C4-2B (cell line): ENCODE measurements around the gene EFCAB6.

ENCODE experiments used
- H3K27ac ChIP-seq: fragments of 450-650 bp; 2 replicates; pipeline ENCODE4 v1.5.1; 2017
- CTCF ChIP-seq: fragments of 450-650 bp; conservative IDR thresholded peaks from 2 replicates; pipeline ENCODE4 v1.5.1; 2017; ENCODE audit warnings: mild to moderate bottlenecking
- ZFX ChIP-seq: fragments of 450-650 bp; IDR thresholded peaks from 2 replicates; pipeline ENCODE4 v1.6.1; 2017

The EFCAB6 gene

DNA sequence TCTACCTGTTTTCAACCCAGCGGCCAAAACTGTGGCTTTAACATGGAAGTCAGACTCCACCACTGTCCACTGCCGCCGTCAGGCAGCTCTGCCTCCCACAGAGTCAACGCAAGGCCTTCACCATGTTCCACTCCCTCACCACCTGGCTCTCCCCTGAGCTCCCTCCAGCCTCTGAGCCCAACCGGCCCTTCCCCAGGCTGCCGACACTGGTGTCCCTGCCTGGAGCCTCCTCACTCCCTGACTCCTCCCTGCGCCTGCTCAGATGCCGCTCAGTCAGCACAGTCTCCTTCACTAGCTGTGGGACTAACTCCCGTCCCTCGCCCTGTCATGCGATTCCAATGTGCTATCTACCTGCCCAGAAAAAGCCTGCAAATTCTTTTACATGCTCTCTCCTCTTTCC is 33.9 kb upstream of the EFCAB6 start:
- H3K27ac ChIP-seq = no peak overlapping the region
- TF ChIP-seq CTCF (no peak), ZFX (no peak)

DNA sequence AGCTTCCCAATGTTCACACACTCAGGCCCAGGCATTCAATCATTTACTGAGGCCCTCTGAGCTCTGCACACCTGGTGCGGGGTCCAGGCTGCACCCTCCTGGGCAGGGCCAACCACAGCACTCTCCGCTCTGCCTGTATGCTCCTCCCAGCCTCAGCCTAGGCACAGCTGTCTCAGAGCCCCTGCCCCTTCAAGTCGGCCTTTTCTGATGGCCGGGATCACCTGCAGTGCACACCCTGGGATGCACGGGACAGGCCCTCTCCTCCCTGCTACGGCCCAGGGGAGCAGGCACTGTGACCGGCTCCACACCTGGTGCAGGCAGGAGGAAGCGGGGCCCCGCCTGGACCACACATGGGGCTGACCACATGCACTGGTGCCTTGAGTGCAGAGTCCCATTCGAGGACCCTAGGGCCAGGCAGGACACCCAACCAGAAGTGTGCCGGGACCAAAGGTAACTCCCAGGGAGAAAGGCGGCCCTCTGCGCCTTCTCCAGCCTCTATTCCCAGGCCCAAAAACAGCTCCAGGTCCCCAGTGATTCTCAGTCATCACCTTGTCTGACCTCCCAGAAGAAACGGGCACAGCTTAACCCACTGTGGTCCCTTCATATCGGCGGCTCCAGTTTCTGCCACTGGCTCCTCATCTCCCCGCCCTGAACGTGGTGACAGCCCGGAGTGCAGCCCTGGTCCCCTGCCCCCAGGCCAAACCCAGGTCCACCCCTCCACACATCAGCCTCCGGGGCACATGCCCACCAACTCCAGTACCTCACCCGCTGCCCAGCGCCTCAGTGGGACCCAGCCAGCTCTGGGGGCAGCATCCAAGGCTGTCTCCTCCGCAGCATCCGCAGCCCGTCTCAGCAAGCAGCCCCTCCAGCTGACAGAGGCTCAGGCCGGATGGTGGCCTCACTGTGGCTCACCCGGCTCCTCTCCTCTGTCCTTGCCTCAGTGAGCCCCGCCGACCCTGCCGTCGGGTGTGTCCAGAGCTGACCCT is 32.7 kb upstream of the EFCAB6 start:
- H3K27ac ChIP-seq = no peak overlapping the region
- TF ChIP-seq ZFX (no peak), CTCF (no peak)

DNA sequence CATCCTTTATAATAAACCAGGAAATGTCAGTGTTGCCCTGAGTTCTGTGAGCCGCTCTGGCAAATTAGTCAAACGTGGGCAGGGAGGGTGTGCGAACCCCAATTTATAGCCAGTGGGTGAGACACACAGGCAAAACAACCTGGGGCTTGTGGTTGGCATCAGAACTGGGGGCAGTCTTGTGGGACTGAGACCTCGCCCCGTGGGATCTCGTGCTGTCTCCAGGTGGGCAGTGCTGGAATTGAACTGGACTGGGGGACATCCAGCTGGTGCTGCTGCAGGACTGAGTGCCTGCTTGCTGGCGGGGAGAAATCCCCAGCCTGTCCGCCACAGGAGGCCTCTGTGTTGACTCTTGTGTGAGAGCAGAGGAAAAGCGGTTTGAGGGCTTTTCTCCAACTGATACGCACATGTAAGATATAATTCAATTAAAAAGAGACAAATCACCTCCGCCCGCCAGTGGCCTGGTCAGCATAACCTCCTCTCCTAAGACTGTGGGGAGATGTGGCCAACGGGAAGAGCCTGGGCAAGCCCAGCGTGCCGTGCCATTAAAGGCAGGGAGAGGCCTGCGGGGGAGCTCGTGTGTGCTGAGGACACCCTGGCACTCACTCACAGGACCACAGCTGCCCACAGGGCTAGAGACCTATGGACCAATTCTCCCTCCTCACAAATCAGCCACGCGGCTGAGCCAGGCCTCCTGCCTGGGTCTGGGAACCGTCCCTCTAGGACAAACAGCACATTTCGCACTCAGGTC is 31.9 kb upstream of the EFCAB6 start:
- no peak for TF ChIP-seq CTCF
- no peak for TF ChIP-seq ZFX
- no peak overlapping the region for H3K27ac ChIP-seq

- no peak overlapping the region for H3K27ac ChIP-seq
- no peak for TF ChIP-seq ZFX
- no peak for TF ChIP-seq CTCF
Measured at GRCh38 chr22:43841742-43842141, 29.6 kb upstream of the EFCAB6 start.

DNA sequence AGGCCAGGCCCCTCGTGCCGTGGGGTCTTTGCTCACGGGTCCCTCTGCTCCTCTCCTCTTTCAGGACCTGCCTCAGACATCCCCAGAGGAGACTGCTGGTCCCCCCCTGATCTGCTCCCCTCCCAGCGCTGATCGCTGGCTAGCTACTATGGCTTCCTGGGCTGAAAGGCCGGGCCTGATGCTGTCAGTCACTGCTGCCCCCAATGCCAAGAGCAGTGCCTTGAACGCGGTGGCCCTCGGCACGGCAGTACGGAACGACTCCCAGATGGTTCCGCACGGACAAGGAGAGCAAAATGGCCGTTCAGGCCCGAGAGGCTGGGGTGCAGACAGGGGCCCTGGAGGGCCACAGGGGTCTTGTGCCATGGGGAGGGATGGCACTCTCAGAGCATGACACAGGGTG is 28.7 kb upstream of the EFCAB6 start:
- H3K27ac ChIP-seq = no peak overlapping the region
- TF ChIP-seq ZFX = no peak
- no peak for TF ChIP-seq CTCF

- H3K27ac ChIP-seq = no peak overlapping the region
Measured at GRCh38 chr22:43840431-43840830, 28.3 kb upstream of the EFCAB6 start.

More at GRCh38 chr22:43840431-43840830, 28.3 kb upstream of the EFCAB6 start:
- no peak for TF ChIP-seq CTCF
- no peak for TF ChIP-seq ZFX
